Kidney tubule cell (primary cell): ENCODE results near the gene TGFBR2.
"Not testable (repeated sequence)": the region's sequence is repeated elsewhere in the genome, so short reads cannot be mapped to it uniquely, and the experiment has no call there.

ENCODE experiments used
- DNase-seq: peaks from one replicate; pipeline ENCODE4 v3.0.0-alpha.2; 2018; ENCODE audit warnings: low spot score

The TGFBR2 gene

DNA sequence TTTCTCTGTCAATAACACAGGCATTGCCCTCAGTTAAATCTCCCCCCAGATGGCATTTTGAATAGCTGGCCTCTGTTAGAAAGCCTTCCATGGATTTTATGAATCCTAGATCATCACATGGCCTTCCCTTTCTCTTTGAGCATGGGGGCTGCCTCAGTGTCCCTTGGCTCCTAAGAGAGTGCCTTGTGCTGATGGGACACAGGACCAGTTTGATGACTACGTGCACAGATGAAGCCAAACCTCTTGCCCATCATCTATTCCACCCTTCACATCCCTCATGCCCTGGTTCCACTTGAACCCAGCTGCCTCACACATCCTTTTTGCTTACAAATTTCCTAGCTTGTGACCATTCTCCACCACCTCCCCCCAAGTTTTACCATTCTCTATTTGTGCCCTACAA, 12.9 kb downstream of the TGFBR2 start:
- DNase-seq: no peak

DNA sequence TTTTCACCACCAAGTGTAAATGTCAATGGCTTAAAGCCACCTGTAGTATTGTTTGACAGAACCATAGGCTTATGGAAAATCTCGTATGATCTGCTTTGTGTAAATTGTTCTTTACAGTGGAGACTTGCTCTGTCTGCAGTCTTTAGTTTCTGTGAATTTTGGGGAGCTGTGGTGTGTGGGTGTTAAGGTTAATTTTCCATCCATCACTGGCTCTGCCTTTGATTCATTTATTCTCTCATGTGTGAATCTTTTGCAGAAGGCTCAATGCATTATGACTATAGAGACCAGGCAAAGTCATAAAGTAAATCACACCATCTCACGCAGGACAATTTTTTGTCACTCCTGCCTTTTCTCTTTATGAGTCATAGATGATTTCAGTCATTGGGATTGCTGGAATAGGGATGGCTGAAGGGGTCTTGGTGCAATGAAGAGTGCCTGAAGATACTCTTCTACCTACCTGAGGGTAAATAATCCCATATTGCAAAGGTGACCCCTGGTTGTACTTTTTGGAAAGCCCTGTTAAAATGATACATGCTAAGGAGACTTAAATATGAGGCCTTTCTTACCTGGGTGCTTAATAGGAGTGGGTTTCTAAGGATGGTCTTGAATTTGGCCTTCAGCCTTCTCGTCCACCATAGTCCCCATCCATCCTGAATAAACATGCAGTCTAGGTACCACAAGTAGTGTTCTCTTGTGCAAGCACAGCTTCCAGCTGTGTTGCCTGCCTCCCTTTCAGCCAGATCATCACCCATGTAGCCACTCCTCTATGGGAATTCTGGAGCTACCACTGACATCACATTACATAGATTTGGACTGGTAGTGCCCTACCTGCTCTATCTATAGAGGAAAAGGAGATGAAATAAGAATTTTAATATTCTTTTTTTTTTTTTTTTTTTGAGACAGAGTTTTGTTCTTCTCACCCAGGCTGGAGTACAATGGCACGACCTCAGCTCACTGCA, 14.3 kb downstream of the TGFBR2 start:
- no peak for DNase-seq

DNA sequence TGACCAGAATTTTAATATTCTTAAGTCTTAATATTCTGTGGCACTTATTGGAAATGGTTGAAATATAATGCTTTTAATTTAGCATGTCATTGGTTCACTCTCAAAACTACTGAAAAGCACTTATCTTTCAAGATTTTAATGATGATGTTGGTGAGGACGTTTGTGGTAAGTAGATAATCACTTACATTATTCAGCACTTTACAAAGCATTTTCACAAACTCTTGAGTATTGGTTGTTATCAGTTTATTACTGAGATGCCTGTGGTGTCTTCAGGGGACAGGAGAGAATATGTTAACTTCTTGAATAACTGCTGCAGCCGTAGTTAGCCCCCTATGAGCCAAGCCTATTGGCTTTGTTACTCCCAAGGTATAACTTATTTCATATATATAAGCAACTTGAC, 15.2 kb downstream of the TGFBR2 start:
- DNase-seq: no peak

DNA sequence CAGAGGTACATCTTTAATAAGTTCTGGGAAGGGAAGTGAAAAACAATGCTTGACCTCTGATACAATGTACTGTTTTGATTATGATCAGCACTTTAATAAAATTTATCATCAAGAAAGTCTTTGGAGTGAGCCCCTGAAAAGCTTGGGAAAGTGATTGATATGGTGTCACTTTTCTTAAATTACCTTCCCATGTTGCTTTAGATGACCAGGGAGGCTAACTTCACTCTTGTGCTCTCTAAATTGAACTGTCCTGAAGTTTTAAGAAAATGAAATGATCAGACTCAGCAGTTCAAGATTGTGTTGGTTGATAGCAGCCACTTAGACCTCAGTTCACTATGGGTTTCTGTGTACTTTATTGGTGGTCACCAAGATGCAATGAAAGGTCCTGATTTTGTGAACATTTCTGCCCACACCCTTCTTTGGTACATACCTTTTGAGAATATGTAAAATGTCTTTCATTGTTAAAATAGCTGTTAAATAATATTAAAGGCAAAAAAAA, 15.7 kb downstream of the TGFBR2 start:
- no peak for DNase-seq

DNA sequence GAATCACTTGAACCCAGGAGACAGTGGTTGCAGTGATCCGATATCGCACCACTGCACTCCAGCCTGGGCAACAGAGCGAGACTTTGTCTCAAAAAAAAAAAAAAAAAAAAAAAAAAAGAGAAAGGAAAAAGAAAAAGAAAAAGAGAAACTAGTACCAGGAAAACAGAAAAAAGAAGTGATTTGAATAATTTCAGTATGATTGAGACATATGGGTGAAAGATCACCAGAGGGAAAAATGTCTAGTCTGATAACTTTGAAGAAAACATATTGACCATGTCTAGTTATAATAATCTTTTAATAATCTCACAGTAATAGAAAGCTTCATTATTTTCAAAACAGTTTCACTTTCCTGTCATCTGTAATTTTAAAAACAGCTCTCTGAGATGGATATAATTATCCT, 16.4 kb downstream of the TGFBR2 start:
- DNase-seq: no peak

DNA sequence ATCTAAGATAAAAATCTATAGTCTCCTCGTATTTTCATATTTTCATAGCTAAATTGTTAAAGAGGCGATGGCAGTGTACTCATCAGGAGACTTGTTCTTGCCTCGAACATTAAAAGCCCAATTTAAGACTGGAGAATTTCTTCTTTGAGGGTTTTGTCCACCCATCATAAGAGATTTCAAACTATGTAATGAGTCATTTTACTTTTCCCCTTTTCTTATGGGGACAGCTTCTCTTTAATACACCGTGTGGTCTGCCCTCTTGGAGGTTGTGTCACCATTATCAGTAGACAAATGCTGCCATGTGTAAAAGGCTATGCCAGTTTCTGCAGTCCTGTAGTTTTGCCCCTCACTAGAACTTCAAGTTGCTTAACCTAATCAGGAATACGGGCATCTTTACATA, 16.9 kb downstream of the TGFBR2 start:
- no peak for DNase-seq

DNA sequence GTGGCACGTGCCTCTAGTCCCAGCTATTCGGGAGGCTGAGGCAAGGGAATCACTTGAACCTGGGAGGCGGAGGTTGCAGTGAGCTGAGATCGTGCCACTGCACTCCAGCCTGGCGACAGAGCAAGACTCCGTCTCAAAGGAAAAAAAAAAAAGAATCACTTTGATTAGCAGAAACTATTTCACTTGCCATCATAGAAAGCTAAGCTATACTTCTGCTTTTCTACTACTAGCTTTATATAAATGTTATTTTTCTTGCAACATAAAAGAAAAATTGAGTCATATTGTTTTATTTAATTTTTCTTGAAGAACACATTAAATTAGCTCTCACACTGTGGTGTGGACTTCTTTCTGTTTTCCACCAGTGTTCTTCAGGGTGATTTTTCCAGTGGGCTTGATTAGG, 18.1 kb downstream of the TGFBR2 start:
- not testable (repeated sequence) for DNase-seq

DNA sequence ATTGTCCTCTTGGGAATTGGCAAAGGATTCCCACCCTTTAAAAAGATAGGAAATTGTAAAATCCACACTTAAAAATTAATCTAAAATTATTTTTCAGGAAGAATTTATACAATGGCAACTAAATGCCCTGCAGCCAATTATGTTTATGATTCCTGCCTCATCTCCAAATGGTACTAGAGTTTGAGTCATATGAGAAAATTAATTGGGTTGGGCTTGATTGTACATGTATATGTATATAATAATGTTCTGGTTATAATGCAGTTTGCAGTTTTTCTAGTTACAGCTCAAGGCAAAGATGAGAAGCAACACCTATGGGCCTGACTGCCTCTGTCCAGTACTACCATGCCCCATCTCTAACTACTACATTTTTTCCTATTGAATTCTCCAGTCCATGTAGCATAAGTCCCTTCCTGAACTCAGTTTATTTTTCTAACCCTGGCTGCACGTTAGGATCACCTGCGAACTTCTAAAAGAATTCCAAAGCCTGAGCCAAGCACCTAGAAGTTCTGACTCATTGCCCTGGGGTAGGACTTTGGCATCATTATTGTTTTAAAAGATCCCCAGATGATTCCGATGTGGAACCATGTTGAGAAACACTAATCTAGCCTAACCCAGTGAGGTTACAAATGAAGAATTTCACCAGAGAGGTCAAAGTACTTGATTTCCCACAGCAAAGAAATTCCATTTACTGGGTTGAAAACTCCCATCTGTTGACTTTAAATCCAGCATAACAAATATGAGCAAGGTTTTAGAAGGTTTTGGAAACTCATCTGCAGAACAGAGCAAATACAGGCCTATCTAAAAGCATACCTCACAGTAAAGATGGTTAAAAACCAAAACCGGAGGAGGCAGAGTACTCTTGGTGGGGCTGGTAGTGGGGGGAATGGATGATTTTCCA, 19.4 kb downstream of the TGFBR2 start:
- DNase-seq: peak; percentile 85

DNA sequence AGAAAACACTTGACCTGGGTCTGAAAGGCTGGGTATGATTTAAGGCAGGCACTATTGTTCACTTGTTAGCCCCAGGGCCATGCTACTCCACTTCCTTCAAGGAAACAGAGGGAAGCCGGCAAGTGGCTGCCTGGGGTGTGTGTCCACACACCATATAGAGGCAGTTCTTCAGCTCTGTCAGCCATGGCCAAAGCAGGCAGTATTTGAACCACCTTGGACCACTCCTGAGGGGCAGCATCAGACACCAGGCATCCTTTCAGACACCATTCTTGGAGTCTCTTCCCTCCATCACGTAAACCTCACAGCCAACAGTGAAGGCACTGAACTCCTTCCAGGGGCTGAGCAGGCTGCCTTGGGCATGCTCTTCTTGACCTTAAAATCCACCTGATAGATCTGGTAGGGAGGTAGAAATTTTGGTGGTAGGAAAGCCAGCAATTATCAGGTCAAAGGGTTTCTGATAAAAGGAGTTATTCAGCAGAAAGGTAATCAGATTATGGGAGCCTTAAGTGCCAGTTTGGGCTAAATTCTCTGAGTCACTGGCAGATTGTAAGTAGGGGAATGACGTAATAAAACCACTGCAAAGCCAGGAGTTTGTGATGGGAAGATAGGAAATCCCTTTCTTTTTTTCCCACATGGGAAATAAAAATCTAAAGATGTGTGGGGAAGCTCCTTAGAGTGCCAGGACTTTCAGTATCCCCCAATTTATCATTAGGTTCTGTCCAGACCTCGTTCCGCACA, 20.2 kb downstream of the TGFBR2 start:
- peak; percentile 45 for DNase-seq

DNA sequence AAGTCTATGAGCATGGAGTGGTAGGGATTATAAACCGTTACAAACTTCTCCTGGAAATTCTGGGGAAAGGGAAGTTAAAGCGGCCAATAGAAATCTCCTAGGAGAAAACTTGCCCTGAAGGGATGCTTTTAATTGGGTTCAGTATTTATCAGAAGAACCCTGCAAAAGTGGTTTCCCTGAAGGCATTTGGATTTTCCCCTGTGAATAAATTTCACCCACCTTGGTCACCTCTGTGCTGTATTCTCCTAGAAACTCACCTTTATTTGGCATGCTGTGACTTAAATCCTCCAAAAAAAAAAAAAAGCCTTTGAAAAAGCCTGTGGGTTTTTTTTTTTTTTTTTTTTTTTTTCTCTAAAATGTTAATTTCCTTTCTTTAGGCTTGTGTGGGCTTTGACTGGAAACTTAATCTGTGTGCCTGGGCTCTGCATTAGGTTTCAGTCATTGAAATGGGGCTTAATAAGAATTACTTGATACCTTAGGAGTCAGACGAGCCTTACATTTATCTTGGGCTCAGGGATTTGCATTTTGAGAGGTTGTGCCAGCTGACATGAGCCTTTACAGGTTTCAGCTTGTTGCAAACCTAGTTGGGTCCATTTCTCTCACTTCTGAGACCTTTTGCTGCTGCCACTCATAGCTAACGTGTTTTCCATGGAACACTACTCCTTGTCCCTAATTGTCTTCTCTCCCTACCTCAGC, 22.0 kb downstream of the TGFBR2 start:
- DNase-seq: no peak

DNA sequence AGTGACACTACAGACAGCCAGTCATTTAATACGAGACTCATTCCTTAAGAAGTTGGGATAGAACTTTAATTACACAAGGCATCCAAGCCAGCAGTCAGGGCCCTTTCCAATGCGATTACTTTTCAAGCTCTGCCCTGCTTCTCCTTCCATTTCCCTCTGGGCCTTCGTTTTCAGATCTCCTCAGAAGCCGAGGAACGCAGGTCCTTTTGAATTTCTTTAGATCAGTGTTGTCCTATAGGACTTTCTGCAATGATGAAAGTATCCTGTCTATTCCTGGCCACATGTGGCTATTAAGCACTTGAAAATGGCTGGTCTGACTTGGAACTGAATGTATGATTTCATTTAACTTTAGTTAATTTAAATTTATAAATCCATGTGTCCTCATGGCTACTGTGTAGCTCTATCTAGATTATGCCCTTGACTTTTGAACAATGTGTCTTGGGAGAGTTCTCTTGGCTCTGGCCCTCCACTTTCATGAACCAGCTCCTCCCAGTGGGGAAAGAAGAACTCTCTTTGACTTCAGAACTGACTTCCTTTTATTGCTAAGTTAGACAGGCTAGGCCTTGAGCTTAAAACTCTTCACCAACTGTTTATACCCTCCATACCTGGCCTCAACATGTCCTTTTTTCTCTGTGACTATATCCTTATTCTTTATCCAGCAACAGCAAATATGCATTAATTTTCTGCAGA, 22.6 kb downstream of the TGFBR2 start:
- DNase-seq: no peak

DNA sequence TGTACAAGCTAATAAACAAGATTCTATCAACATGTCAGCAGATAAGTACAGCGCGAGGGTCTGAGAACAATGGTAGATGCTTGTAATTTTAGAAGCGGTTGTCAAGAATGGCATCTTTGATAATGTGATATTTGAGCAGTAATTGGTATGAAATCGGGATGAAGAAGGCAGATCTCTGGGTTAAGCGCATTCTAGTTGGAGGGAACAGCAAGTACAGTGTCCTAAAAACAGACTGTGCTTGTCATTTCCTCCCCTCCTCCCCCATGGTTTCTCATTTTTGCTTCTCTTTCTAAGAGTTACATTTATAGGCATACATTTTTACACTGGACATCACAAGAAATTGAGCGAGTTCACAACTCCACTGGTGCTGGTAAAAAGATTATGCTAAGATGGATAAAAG, 23.3 kb downstream of the TGFBR2 start:
- DNase-seq: no peak

DNA sequence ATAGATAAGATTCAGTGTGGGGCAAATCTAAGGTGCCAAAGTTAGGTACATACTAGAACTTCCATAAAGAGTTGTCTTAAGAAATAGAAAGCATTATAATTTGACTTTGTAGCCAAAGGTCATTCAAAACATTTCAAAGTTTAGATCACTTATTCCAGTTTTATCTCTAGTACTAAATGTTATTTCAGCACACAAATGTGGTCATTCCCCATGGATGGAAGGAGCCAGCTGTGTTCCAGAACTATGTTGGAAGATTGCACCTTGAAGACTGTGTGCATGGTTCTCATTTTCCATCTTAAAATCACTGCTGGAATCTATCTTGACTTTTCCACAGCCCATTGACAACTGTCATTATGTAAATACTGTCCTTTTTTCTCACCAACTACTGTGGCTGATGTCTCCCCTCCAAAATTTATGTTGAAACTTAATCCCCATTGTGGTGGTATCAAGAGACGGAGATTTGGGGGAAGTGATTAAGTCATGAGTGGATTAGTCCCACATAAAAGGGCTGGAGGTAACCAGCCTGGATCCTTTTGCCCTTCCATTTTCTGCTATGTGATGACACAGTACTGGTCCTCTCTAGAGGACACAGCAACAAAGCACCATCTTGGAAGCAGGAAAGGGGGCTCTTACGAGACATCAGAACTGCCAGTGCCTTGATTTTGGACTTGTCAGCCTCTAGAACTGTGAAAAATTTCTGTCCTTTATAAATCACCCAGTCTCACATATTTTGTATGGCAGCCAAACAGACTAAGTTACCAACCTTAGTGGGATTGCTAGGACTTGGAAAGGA, 24.0 kb downstream of the TGFBR2 start:
- no peak for DNase-seq

DNA sequence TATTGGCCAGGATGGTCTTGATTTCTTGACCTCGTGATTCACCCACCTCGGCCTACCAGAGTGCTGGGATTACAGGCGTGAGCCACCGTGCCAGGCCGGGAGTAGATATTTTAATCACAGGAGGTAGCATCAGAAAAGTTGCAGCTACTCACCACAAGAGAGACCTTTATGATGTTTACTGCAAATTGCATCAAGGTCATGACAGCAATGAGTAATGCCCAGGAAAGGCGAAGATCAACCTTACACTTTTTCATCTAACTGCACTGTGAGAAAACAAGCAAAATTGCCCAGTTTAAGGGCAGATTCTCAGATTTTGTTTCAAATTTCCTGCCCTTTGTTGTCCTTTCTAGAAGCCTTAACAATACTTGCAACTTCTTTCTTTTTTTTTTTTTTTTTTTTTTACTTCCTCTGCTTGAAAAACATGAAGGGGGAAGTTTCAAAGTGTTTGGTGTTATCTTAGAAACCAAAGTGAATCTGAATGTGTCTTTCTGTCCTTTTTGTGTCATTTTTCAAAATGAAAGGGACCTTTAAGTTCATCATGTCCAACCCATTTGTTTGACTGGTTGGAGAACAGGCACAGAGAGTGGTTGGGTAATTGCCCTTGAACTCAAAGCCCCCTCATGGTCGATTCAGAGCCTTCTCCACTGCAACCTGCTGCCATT, 25.0 kb downstream of the TGFBR2 start:
- no peak for DNase-seq

DNA sequence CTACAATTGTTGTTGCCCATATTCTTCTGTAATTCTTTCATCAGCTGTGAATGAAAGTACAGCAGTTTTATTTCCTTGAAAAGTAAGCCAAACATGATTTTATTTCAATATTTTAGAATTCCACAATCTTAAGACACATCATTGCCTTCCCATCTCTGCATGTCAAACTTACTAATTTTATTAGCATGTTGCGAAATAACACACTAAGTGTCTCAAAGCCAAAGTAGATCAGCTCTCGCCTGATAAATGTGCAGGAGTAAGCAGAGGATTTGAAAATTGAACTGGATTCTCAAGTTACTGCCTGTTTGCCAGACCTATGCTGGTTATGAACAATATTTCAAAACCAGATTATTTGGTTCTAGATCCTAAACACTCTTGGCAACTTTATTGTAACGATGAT, 25.7 kb downstream of the TGFBR2 start:
- no peak for DNase-seq

DNA sequence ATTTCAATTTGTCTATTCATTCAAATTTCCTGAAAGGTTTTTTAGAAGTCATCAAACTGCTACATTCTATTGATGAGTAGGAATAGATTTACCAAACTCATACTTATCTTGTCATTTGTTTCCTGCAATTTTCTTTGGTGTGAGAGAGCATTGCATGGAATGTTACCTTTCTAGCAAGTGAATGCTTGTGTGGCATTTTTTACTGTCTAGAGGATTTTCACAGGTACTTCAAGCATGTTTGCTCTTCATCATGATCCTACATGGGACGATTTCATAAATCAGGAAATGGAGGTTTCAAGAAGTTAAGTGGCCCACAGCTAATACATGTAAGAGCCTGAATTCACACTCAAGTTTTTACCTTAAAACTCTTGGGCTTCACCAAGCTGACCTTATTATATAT, 26.1 kb downstream of the TGFBR2 start:
- DNase-seq: no peak

DNA sequence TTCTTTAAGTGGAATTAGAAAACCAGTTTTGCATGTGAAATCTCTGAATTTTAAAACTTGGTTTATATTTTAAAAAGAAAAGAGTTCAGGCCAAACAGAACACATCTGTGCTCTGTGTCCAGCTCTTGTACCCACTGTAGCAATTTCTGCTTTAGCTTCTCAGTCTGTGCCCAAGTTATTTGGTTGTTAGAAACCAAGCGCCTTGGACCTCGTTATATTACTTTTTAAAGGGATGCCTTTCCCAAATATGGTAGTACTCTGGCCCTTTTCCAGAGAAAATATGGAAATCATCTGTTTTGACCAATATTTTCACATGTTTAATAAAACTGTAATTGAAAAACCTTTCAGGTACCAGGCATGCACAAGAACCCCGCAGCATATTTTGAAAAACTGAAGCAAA, 27.3 kb downstream of the TGFBR2 start:
- no peak for DNase-seq

DNA sequence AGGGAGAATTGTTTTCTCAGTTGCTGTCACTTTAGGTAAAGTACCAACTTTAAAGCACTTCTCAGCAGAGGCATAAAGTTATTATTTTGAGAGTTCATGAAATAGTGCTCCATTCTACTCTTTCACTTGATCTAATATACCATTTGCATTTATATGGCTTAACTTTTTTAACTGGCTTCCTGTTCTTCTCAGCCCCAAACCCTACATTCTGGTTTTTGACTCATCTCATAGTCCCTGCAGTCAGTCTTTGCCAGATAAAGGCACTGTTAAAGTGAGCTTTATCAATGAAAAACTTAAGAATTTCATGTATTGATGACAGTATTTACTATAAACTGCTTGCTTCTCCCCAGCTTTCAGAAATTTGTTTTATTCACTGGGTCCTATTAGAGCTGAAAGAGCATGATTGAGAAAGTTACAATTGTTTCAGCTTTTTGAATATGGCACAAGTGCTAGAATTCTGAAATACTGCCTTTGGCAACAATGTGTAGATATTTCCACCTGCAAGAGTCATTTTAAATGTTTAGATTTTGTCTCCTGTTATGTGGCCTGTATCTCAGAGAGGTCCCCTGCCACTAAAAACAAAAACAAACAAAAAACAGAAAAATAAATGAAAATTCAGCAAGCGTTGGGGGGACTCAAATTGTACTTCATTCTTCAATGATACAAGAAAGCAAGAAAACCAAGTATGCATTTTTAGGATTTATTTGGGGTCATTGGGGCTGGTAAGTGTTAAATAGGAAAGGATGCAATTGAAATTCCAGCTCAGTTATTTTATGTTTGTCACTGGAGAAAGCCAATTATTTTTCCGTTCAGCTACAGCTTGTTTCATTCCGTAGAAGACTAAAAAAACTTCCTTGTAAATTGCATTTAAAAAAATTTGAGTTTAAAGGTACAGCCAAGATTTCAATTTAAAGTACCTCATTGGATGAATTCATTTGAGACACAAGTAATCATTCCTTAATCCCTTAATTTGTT, 28.6 kb downstream of the TGFBR2 start:
- no peak for DNase-seq
